Psoas muscle (tissue), 8 donors: ENCODE results near the gene ADAMTS2. TPM values are rescaled to one million over a fixed set of nuclear protein-coding genes. Genes with fewer than 3 reads are reported as not detected.

Source experiments
- ATAC-seq, 4 donors: fragments of 200-7000 bp; cut with Tn5 transposase; one replicate each; pipeline ENCODE4 v1.9.1; 2020; ENCODE audit warnings: moderate library complexity in 3 of 4, mild to moderate bottlenecking in 2 of 4
- DNase-seq, 2 donors: peaks; one replicate each; pipeline ENCODE4 v3.0.0-alpha.2; 2020
- H3K27ac ChIP-seq: fragments of 200-600 bp; one replicate; pipeline ENCODE4 v1.8.0; 2022
- H3K27me3 ChIP-seq, 3 donors: fragments of 200-600 bp in 1 of 3; one replicate each; pipeline versions ENCODE4 v1.6.1 to v1.8.0; 2013 to 2022; ENCODE audit warnings: low read length in 2 of 3, mild to moderate bottlenecking in 2 of 3, moderate library complexity in 1 of 3; ENCODE audit not compliant: insufficient read depth in 3 of 3
- H3K36me3 ChIP-seq, 2 donors: fragments of 200-600 bp in 1 of 2; one replicate each; pipeline versions ENCODE4 v1.6.1 to v1.8.0; 2013 to 2022; ENCODE audit warnings: low read depth in 1 of 2, mild to moderate bottlenecking in 1 of 2, moderate library complexity in 1 of 2; ENCODE audit not compliant: insufficient read depth in 1 of 2
- H3K4me1 ChIP-seq: fragments of 200-600 bp; one replicate; pipeline ENCODE4 v1.8.0; 2022
- H3K4me3 ChIP-seq: fragments of 200-600 bp; one replicate; pipeline ENCODE4 v1.8.0; 2022; ENCODE audit warnings: mild to moderate bottlenecking
- H3K9me3 ChIP-seq: fragments of 200-600 bp; one replicate; pipeline ENCODE4 v1.8.0; 2022
- CTCF ChIP-seq: fragments of 200-600 bp; IDR thresholded peaks from one replicate; pipeline ENCODE4 v1.8.0; 2022; ENCODE audit warnings: antibody characterized with exemption
- WGBS, 3 donors: extraction: QIAGEN DNeasy Blood & Tissue Kit; methylation state at CpG; one replicate each; pipeline versions ENCODE4 v1.1.6 to v1.1.7; 2013; 5-methylcytosine and 5-hydroxymethylcytosine counted together
- intact Hi-C, 2 donors: fragments of 100-400 bp; cut with DNase I; formaldehyde crosslinking; loops; one replicate each; pipeline versions ENCODE4 v1.11.0 to v1.14.2; 2022
- polyA plus RNA-seq, 3 donors: library from polyadenylated mRNA; stranded (reverse); fragments of 200-250 nt; gene quantifications; one replicate each; pipeline ENCODE4 v1.2.3, GENCODE V29; 2013
- total RNA-seq, 4 donors: library from RNA; stranded (reverse); fragmentation: NEBNext Ultra II Directional in 2 of 4; extraction: Animal tissue kit (Norgen Biotek cat#: 25700) in 2 of 4; gene quantifications; one replicate each; pipeline versions ENCODE4 v1.2.1 to v1.2.4, GENCODE V29; 2021 to 2023
- donor health status: healthy with polysubstance abuse.
- donor health status: DM: no; HTN: no; CAD: no; lungs with moderate emphysema.
- donor health status: Bipolar disorder and iron deficiency.
- donor health status: healthy.
- donor health status: DM: yes; HTN: yes; CAD: no.
- donor health status: DM: no; HTN: no; CAD: no.
- donor health status: DM: no; HTN: no; CAD: no.
- donor health status: DM: yes; HTN: yes; CAD: no.

The ADAMTS2 gene
- total and polyA plus RNA-seq, 7 donors: 0.83 to 3.7 (median 2.0) TPM

DNA sequence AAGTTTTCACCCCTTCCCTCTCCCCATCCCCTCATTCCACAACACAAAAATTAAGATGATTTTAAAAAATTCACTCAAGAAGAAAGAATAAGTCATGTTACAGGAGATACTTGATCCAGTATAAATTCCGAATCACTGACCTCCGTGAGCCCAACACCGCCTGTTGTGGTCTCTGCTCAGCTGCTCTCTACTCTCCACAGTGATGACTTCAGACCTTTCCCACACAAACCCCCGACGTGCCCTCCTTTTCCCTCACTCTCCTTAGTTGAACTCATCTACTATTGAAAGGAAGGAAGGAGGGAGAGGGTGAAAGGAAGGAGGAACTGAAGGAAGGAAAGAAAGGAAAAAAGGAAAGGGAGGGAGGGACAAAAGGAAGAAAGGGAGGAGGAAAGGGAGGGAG lies 230.0 kb downstream of the ADAMTS2 start:
- no peak overlapping the region for H3K4me3 ChIP-seq
- no peaks in the 10 kb centered on the region for H3K36me3 ChIP-seq
- intact Hi-C loops: no loop called here
- no peak for DNase-seq
- H3K27ac ChIP-seq: no peak overlapping the region
- H3K27me3 ChIP-seq: peaks cover 0 to 4% (median 0%) of the 10 kb centered on the region in 3 donors
- ATAC-seq: no peak
- WGBS, 3 donors: 63 to 85% (median 73%) methylated on average over 5 of the region's 5 CpGs
- H3K9me3 ChIP-seq: peaks cover 30% of the 10 kb centered on the region
- H3K4me1 ChIP-seq: no peaks in the 10 kb centered on the region
- TF ChIP-seq CTCF: no peak

DNA sequence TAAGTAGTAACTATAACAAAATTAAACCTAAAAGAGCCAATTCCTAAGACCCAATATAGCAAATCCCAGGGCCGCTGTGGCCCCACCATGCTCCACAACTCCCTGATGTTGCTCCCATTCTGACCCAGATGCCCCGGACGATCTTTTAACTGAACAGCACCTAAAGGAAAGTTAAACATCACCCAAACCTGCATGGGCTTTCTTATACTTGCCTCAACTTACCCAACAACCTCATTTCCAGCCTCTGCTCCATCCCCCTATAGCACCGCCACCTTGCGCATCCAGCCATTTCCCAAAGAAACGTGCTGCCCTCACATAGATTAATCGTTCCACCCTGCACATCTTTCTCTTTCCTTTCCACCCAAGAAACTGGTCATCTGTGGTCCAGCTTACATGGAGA lies 230.5 kb downstream of the ADAMTS2 start:
- no peak overlapping the region for H3K27ac ChIP-seq
- no peak for TF ChIP-seq CTCF
- H3K27me3 ChIP-seq: peaks cover 0 to 4% (median 0%) of the 10 kb centered on the region in 3 donors
- intact Hi-C loops: no loop called here
- 94 to 95% (median 95%) methylated on average over 7 of the region's 7 CpGs for WGBS, 3 donors
- no peak for DNase-seq
- no peaks in the 10 kb centered on the region for H3K4me1 ChIP-seq
- H3K9me3 ChIP-seq: peaks cover 32% of the 10 kb centered on the region
- no peaks in the 10 kb centered on the region for H3K36me3 ChIP-seq
- no peak overlapping the region for H3K4me3 ChIP-seq
- no peak for ATAC-seq

GRCh38 chr5:179113945-179114641 lies 231.2 kb downstream of the ADAMTS2 start:
- no peak for TF ChIP-seq CTCF
- intact Hi-C loops: no loop called here
- Histone ChIP-seq H3K27ac (no peak overlapping the region), H3K27me3 (no peaks in the 10 kb centered on the region), H3K36me3 (no peaks in the 10 kb centered on the region), H3K4me3 (no peak overlapping the region), H3K9me3 (peaks cover 35% of the 10 kb centered on the region), H3K4me1 (no peaks in the 10 kb centered on the region)
- no peak for DNase-seq
- ATAC-seq: no peak
- WGBS, 3 donors: 87 to 92% (median 89%) methylated on average over 12 of the region's 12 CpGs

- no peaks in the 10 kb centered on the region for H3K4me1 ChIP-seq
- H3K27me3 ChIP-seq: no peaks in the 10 kb centered on the region
- WGBS, 3 donors: 91 to 93% (median 91%) methylated on average over 13 of the region's 13 CpGs
- intact Hi-C loops: no loop called here
- H3K36me3 ChIP-seq: no peaks in the 10 kb centered on the region
- no peak overlapping the region for H3K4me3 ChIP-seq
- ATAC-seq: no peak
- H3K9me3 ChIP-seq: peaks cover 36% of the 10 kb centered on the region
- DNase-seq: no peak
- no peak for TF ChIP-seq CTCF
- H3K27ac ChIP-seq: no peak overlapping the region
Observed at GRCh38 chr5:179113143-179113530, 232.1 kb downstream of the ADAMTS2 start.
